PC-3 (cell line): Measurements from ENCODE around the gene FFAR1.

Experiments
- CTCF ChIP-seq: fragments of 300-600 bp; sonication (generic); conservative IDR thresholded peaks from 2 replicates; pipeline ENCODE4 v1.5.1; 2017; ENCODE audit warnings: antibody characterized with exemption, low read depth, mild to moderate bottlenecking, low read length
- EZH2 ChIP-seq: fragments of 300-600 bp; sonication (generic); IDR thresholded peaks from one replicate; pipeline ENCODE4 v1.6.1; 2017; ENCODE audit warnings: antibody characterized with exemption, mild to moderate bottlenecking, low read length; ENCODE audit not compliant: unreplicated experiment
- EZH2phosphoT487 ChIP-seq: fragments of 300-600 bp; sonication (generic); IDR thresholded peaks from 2 replicates; pipeline ENCODE4 v1.6.1; 2018; ENCODE audit warnings: mild to moderate bottlenecking, antibody characterized with exemption, low read length, borderline replicate concordance

DNA sequence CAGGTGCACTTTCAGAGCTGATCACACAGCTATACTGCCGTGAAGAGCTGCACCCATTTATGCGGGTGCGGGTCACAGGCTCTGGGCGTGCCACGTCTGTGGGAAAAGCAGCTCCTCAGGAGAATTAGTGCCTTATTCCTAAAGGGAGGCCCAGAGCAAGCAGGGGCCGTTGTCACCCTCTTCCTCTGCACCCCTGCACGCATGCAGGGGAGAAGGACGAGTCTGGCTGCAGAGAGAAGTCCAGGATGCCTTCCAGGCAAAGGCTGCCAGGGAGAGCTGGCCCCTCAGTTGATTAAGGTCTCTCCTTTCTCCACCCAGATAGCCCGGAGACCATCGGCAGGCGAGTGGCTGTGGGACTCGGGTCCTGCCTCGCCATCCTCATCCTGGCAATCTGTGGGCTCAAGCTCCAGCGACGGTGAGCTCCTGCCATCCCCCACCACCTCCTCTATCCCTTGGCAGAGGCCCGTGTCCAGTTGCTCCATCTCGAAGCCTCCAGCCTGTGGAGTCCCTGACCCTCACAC, 3.1 kb upstream of the FFAR1 start:
- TF ChIP-seq CTCF (no peak), EZH2phosphoT487 (no peak), EZH2 (no peak)
